ENCODE results near the gene TNNI2. TPM values are rescaled to one million over a fixed set of nuclear protein-coding genes. Genes with fewer than 3 reads are reported as not detected.

The TNNI2 gene
- total and polyA plus RNA-seq, 2 donors: 4.5 to 13.4 TPM

- Histone ChIP-seq H3K27me3 (ENCODE audit: control insufficient read depth in 2 of 2, insufficient read depth in 1 of 2, low read length in 1 of 2) (no peaks in the 10 kb centered on the region), H3K4me1 (ENCODE audit: control insufficient read depth in 2 of 2, insufficient read depth in 2 of 2, low read length in 2 of 2) (peaks cover 0 to 15% of the 10 kb centered on the region in 2 donors), H3K9me3 (ENCODE audit: control insufficient read depth in 2 of 2, insufficient read depth in 1 of 2, low read length in 1 of 2) (no peaks in the 10 kb centered on the region), H3K4me3 (ENCODE audit: low read length in 2 of 2) (no peak overlapping the region), H3K36me3 (ENCODE audit: control insufficient read depth in 2 of 2, insufficient read depth in 2 of 2, low read length in 1 of 2) (peaks cover 0 to 3% of the 10 kb centered on the region in 2 donors), H3K27ac (ENCODE audit: low read depth in 1 of 2, low read length in 1 of 2) (no peak overlapping the region)
- WGBS: 93% methylated on average over 4 of the region's 4 CpGs
- no peak for DNase-seq (ENCODE audit: low read depth in 6 of 9, low spot score in 9 of 9)
These were observed 22.9 kb downstream of the TNNI2 start for GRCh38 chr11:1861435-1862411.

GRCh38 chr11:1862588-1863351 lies 24.0 kb downstream of the TNNI2 start:
- no peak for DNase-seq (ENCODE audit: low read depth in 6 of 9, low spot score in 9 of 9)
- no peaks in the 10 kb centered on the region for H3K9me3 ChIP-seq (ENCODE audit: control insufficient read depth in 2 of 2, insufficient read depth in 1 of 2, low read length in 1 of 2)
- H3K27ac ChIP-seq (ENCODE audit: low read depth in 1 of 2, low read length in 1 of 2): no peak overlapping the region
- peaks cover 0 to 5% of the 10 kb centered on the region in 2 donors for H3K36me3 ChIP-seq (ENCODE audit: control insufficient read depth in 2 of 2, insufficient read depth in 2 of 2, low read length in 1 of 2)
- H3K4me1 ChIP-seq (ENCODE audit: control insufficient read depth in 2 of 2, insufficient read depth in 2 of 2, low read length in 2 of 2): peaks cover 0 to 15% of the 10 kb centered on the region in 2 donors
- H3K27me3 ChIP-seq (ENCODE audit: control insufficient read depth in 2 of 2, insufficient read depth in 1 of 2, low read length in 1 of 2): no peaks in the 10 kb centered on the region
- no peak overlapping the region for H3K4me3 ChIP-seq (ENCODE audit: low read length in 2 of 2)
- 97% methylated on average over 14 of the region's 14 CpGs for WGBS

GRCh38 chr11:1863352-1864216 lies 24.8 kb downstream of the TNNI2 start:
- Histone ChIP-seq H3K27ac (ENCODE audit: low read depth in 1 of 2, low read length in 1 of 2) (no peak overlapping the region), H3K27me3 (ENCODE audit: control insufficient read depth in 2 of 2, insufficient read depth in 1 of 2, low read length in 1 of 2) (no peaks in the 10 kb centered on the region), H3K4me3 (ENCODE audit: low read length in 2 of 2) (no peak overlapping the region), H3K9me3 (ENCODE audit: control insufficient read depth in 2 of 2, insufficient read depth in 1 of 2, low read length in 1 of 2) (no peaks in the 10 kb centered on the region), H3K36me3 (ENCODE audit: control insufficient read depth in 2 of 2, insufficient read depth in 2 of 2, low read length in 1 of 2) (peaks cover 0 to 5% of the 10 kb centered on the region in 2 donors), H3K4me1 (ENCODE audit: control insufficient read depth in 2 of 2, insufficient read depth in 2 of 2, low read length in 2 of 2) (peaks cover 0 to 10% of the 10 kb centered on the region in 2 donors)
- WGBS: 86% methylated on average over 27 of the region's 27 CpGs
- no peak for DNase-seq (ENCODE audit: low read depth in 6 of 9, low spot score in 9 of 9)

GRCh38 chr11:1864231-1864630 lies 25.4 kb downstream of the TNNI2 start:
- 94% methylated on average over 18 of the region's 18 CpGs for WGBS
- no peaks in the 10 kb centered on the region for H3K9me3 ChIP-seq (ENCODE audit: control insufficient read depth in 2 of 2, insufficient read depth in 1 of 2, low read length in 1 of 2)
- H3K27ac ChIP-seq (ENCODE audit: low read depth in 1 of 2, low read length in 1 of 2): no peak overlapping the region
- peaks cover 0 to 5% of the 10 kb centered on the region in 2 donors for H3K36me3 ChIP-seq (ENCODE audit: control insufficient read depth in 2 of 2, insufficient read depth in 2 of 2, low read length in 1 of 2)
- no peaks in the 10 kb centered on the region for H3K27me3 ChIP-seq (ENCODE audit: control insufficient read depth in 2 of 2, insufficient read depth in 1 of 2, low read length in 1 of 2)
- peaks cover 0 to 6% of the 10 kb centered on the region in 2 donors for H3K4me1 ChIP-seq (ENCODE audit: control insufficient read depth in 2 of 2, insufficient read depth in 2 of 2, low read length in 2 of 2)
- DNase-seq (ENCODE audit: low read depth in 6 of 9, low spot score in 9 of 9): no peak
- H3K4me3 ChIP-seq (ENCODE audit: low read length in 2 of 2): no peak overlapping the region

- 94% methylated on average over 30 of the region's 30 CpGs for WGBS
- Histone ChIP-seq H3K4me1 (ENCODE audit: control insufficient read depth in 2 of 2, insufficient read depth in 2 of 2, low read length in 2 of 2) (peaks cover 0 to 8% of the 10 kb centered on the region in 2 donors), H3K4me3 (ENCODE audit: low read length in 2 of 2) (no peak overlapping the region), H3K27me3 (ENCODE audit: control insufficient read depth in 2 of 2, insufficient read depth in 1 of 2, low read length in 1 of 2) (no peaks in the 10 kb centered on the region), H3K27ac (ENCODE audit: low read depth in 1 of 2, low read length in 1 of 2) (no peak overlapping the region), H3K9me3 (ENCODE audit: control insufficient read depth in 2 of 2, insufficient read depth in 1 of 2, low read length in 1 of 2) (no peaks in the 10 kb centered on the region), H3K36me3 (ENCODE audit: control insufficient read depth in 2 of 2, insufficient read depth in 2 of 2, low read length in 1 of 2) (peaks cover 0 to 5% of the 10 kb centered on the region in 2 donors)
- no peak for DNase-seq (ENCODE audit: low read depth in 6 of 9, low spot score in 9 of 9)
These were observed 26.3 kb downstream of the TNNI2 start for GRCh38 chr11:1864831-1865665.

GRCh38 chr11:1866226-1866625 lies 27.4 kb downstream of the TNNI2 start:
- H3K36me3 ChIP-seq (ENCODE audit: control insufficient read depth in 2 of 2, insufficient read depth in 2 of 2, low read length in 1 of 2): peaks cover 0 to 5% of the 10 kb centered on the region in 2 donors
- H3K9me3 ChIP-seq (ENCODE audit: control insufficient read depth in 2 of 2, insufficient read depth in 1 of 2, low read length in 1 of 2): no peaks in the 10 kb centered on the region
- H3K27ac ChIP-seq (ENCODE audit: low read depth in 1 of 2, low read length in 1 of 2): no peak overlapping the region
- 92% methylated on average over 8 of the region's 8 CpGs for WGBS
- H3K27me3 ChIP-seq (ENCODE audit: control insufficient read depth in 2 of 2, insufficient read depth in 1 of 2, low read length in 1 of 2): peaks cover 0 to 9% of the 10 kb centered on the region in 2 donors
- peaks cover 0 to 16% of the 10 kb centered on the region in 2 donors for H3K4me1 ChIP-seq (ENCODE audit: control insufficient read depth in 2 of 2, insufficient read depth in 2 of 2, low read length in 2 of 2)
- DNase-seq (ENCODE audit: low read depth in 6 of 9, low spot score in 9 of 9): no peak
- no peak overlapping the region for H3K4me3 ChIP-seq (ENCODE audit: low read length in 2 of 2)

- H3K27me3 ChIP-seq (ENCODE audit: control insufficient read depth in 2 of 2, insufficient read depth in 1 of 2, low read length in 1 of 2): peaks cover 0 to 11% of the 10 kb centered on the region in 2 donors
- H3K36me3 ChIP-seq (ENCODE audit: control insufficient read depth in 2 of 2, insufficient read depth in 2 of 2, low read length in 1 of 2): peaks cover 0 to 5% of the 10 kb centered on the region in 2 donors
- H3K4me3 ChIP-seq (ENCODE audit: low read length in 2 of 2): no peak overlapping the region
- 97% methylated on average over 15 of the region's 15 CpGs for WGBS
- DNase-seq (ENCODE audit: low read depth in 6 of 9, low spot score in 9 of 9): no peak
- H3K27ac ChIP-seq (ENCODE audit: low read depth in 1 of 2, low read length in 1 of 2): no peak overlapping the region
- H3K4me1 ChIP-seq (ENCODE audit: control insufficient read depth in 2 of 2, insufficient read depth in 2 of 2, low read length in 2 of 2): peaks cover 0 to 18% of the 10 kb centered on the region in 2 donors
- no peaks in the 10 kb centered on the region for H3K9me3 ChIP-seq (ENCODE audit: control insufficient read depth in 2 of 2, insufficient read depth in 1 of 2, low read length in 1 of 2)
These were observed 28.0 kb downstream of the TNNI2 start for GRCh38 chr11:1866776-1867175.

- H3K4me1 ChIP-seq (ENCODE audit: control insufficient read depth in 2 of 2, insufficient read depth in 2 of 2, low read length in 2 of 2): peaks cover 0 to 18% of the 10 kb centered on the region in 2 donors
- no peak overlapping the region for H3K4me3 ChIP-seq (ENCODE audit: low read length in 2 of 2)
These were observed 28.6 kb downstream of the TNNI2 start for GRCh38 chr11:1867381-1867780.

More at GRCh38 chr11:1867381-1867780, 28.6 kb downstream of the TNNI2 start:
- DNase-seq (ENCODE audit: low read depth in 6 of 9, low spot score in 9 of 9): no peak
- Histone ChIP-seq H3K9me3 (ENCODE audit: control insufficient read depth in 2 of 2, insufficient read depth in 1 of 2, low read length in 1 of 2) (no peaks in the 10 kb centered on the region), H3K36me3 (ENCODE audit: control insufficient read depth in 2 of 2, insufficient read depth in 2 of 2, low read length in 1 of 2) (peaks cover 0 to 5% of the 10 kb centered on the region in 2 donors), H3K27me3 (ENCODE audit: control insufficient read depth in 2 of 2, insufficient read depth in 1 of 2, low read length in 1 of 2) (peaks cover 0 to 11% of the 10 kb centered on the region in 2 donors), H3K27ac (ENCODE audit: low read depth in 1 of 2, low read length in 1 of 2) (no peak overlapping the region)
- 96% methylated on average over 8 of the region's 8 CpGs for WGBS
